SK-N-SH (cell line): Measurements from ENCODE around the gene MS4A15. TPM values are rescaled to one million over a fixed set of nuclear protein-coding genes. Genes with fewer than 3 reads are reported as not detected.

ENCODE experiments used
- CTCF ChIA-PET: fragments of 300-600, 350-600 bp; formaldehyde crosslinking; extraction: SDS; loops from one replicate; lab custom pipeline; 2021; lab: Yijun Ruan, JAX
- POLR2A ChIA-PET: fragments of 350-600 bp; sonication (Branson Sonifier 250); formaldehyde crosslinking; extraction: SDS; loops from one replicate; lab custom pipeline; 2020; ENCODE audit warnings: antibody characterized with exemption, inconsistent platforms; lab: Yijun Ruan, JAX
- DNase-seq: peaks from one replicate; pipeline ENCODE4 v3.0.0; 2012
- H2AFZ ChIP-seq: fragments of 200-600 bp; sonication (generic); 2 replicates; pipeline ENCODE4 v1.8.1; 2016; ENCODE audit warnings: antibody characterized with exemption, mild to moderate bottlenecking, low read depth
- H3F3A ChIP-seq: fragments of 200-600 bp; sonication (generic); replicated peaks from 2 replicates; pipeline ENCODE3; 2016; ENCODE audit warnings: antibody characterized with exemption, mild to moderate bottlenecking; ENCODE audit not compliant: insufficient read depth
- H3K27ac ChIP-seq, 2 experiments: fragments of 200-500 bp in 1 of 2; fragments of 200-600 bp in 1 of 2; sonication (Bioruptor generic) in 1 of 2; sonication (generic), shearing (Covaris generic) in 1 of 2; 2 replicates each; pipeline versions ENCODE4 v1.5.1 to v1.6.1; 2014 to 2016; ENCODE audit warnings: low read depth in 2 of 2, inconsistent platforms in 1 of 2, low read length in 1 of 2, mild to moderate bottlenecking in 1 of 2, mixed read lengths in 1 of 2
- H3K27me3 ChIP-seq: fragments of 200-600 bp; sonication (generic), shearing (Covaris generic); 2 replicates; pipeline ENCODE4 v1.6.1; 2016; ENCODE audit warnings: mixed run types; ENCODE audit not compliant: insufficient read depth
- H3K36me3 ChIP-seq, 2 experiments: fragments of 200-500 bp in 1 of 2; fragments of 200-600 bp in 1 of 2; sonication (Bioruptor generic) in 1 of 2; sonication (generic) in 1 of 2; replicated peaks in 1 of 2; 2 replicates each; pipeline versions ENCODE3 to v1.5.1; 2014 to 2016; ENCODE audit warnings: low read length in 1 of 2, mild to moderate bottlenecking in 1 of 2; ENCODE audit not compliant: insufficient read depth in 2 of 2, control insufficient read depth in 1 of 2
- H3K4me1 ChIP-seq, 2 experiments: fragments of 200-500 bp in 1 of 2; fragments of 200-600 bp in 1 of 2; sonication (Bioruptor generic) in 1 of 2; sonication (generic), shearing (Covaris generic) in 1 of 2; 2 replicates each; pipeline versions ENCODE4 v1.5.1 to v1.6.1; 2014 to 2016; ENCODE audit warnings: low read depth in 1 of 2, low read length in 1 of 2, mixed run types in 1 of 2; ENCODE audit not compliant: insufficient read depth in 2 of 2, control insufficient read depth in 1 of 2
- H3K4me2 ChIP-seq: fragments of 200-600 bp; sonication (generic), shearing (Covaris generic); 2 replicates; pipeline ENCODE4 v1.6.1; 2017; ENCODE audit warnings: mixed run types
- H3K4me3 ChIP-seq, 2 experiments: fragments of 200-500 bp in 1 of 2; fragments of 200-600 bp in 1 of 2; sonication (Bioruptor generic) in 1 of 2; sonication (generic), shearing (Covaris generic) in 1 of 2; 2 replicates each; pipeline versions ENCODE4 v1.5.1 to v1.8.1; 2014 to 2016; ENCODE audit warnings: low read depth in 2 of 2, inconsistent platforms in 1 of 2, low read length in 1 of 2, mild to moderate bottlenecking in 1 of 2, mixed read lengths in 1 of 2, moderate library complexity in 1 of 2
- H3K79me2 ChIP-seq: fragments of 200-600 bp; sonication (generic); 2 replicates; pipeline ENCODE4 v1.8.1; 2017; ENCODE audit warnings: mild to moderate bottlenecking; ENCODE audit not compliant: insufficient read depth
- H3K9ac ChIP-seq: fragments of 200-600 bp; sonication (generic); 2 replicates; pipeline ENCODE4 v1.6.1; 2017; ENCODE audit warnings: mixed run types
- H3K9me2 ChIP-seq: fragments of 200-600 bp; sonication (generic); 2 replicates; pipeline ENCODE4 v1.6.1; 2017; ENCODE audit warnings: mixed run types
- H3K9me3 ChIP-seq: fragments of 200-600 bp; sonication (generic); 2 replicates; pipeline ENCODE4 v1.6.1; 2017; ENCODE audit warnings: mixed run types, mild to moderate bottlenecking, moderate library complexity
- H4K20me1 ChIP-seq: fragments of 200-600 bp; sonication (generic); 2 replicates; pipeline ENCODE4 v1.6.1; 2017; ENCODE audit warnings: mild to moderate bottlenecking, mixed run types; ENCODE audit not compliant: insufficient read depth
- CTCF ChIP-seq: fragments of 200-600 bp; sonication (generic); IDR thresholded peaks from 2 replicates; pipeline ENCODE4 v1.6.1; 2017; ENCODE audit warnings: antibody characterized with exemption, mild to moderate bottlenecking, moderate library complexity
- EP300 ChIP-seq, 2 experiments: IDR thresholded peaks; 2 replicates each; pipeline versions ENCODE4 v1.4.0 to v1.6.1; 2012; ENCODE audit warnings: borderline replicate concordance in 1 of 2, low read depth in 1 of 2, low read length in 1 of 2
- FOSL2 ChIP-seq: IDR thresholded peaks from 2 replicates; pipeline ENCODE4 v1.4.0; 2012; ENCODE audit warnings: low read depth, mild to moderate bottlenecking, moderate library complexity, borderline replicate concordance
- IRF3 ChIP-seq: fragments of 150-350 bp; IDR thresholded peaks from 2 replicates; pipeline ENCODE4 v1.6.1; 2016; ENCODE audit warnings: mild to moderate bottlenecking, low read depth, low read length
- NFIC ChIP-seq: IDR thresholded peaks from 2 replicates; pipeline ENCODE4 v1.4.0; 2012; ENCODE audit warnings: borderline replicate concordance
- PBX3 ChIP-seq: IDR thresholded peaks from 2 replicates; pipeline ENCODE4; 2012
- POLR2AphosphoS5 ChIP-seq: IDR thresholded peaks from 2 replicates; pipeline ENCODE4 v1.6.1; 2012; ENCODE audit warnings: low read depth, low read length
- RCOR1 ChIP-seq: fragments of 150-350 bp; IDR thresholded peaks from 2 replicates; pipeline ENCODE4 v1.6.1; 2017; ENCODE audit warnings: antibody characterized with exemption, low read length
- REST ChIP-seq: IDR thresholded peaks from 2 replicates; pipeline ENCODE4 v1.6.1; 2012; ENCODE audit warnings: mild to moderate bottlenecking, low read depth, low read length, moderate library complexity
- TCF12 ChIP-seq: IDR thresholded peaks from 2 replicates; pipeline ENCODE4 v1.4.0; 2012
- TEAD4 ChIP-seq: IDR thresholded peaks from 2 replicates; pipeline ENCODE4 v1.4.0; 2012; ENCODE audit warnings: mild to moderate bottlenecking, borderline replicate concordance; ENCODE audit not compliant: insufficient read depth
- ZBTB33 ChIP-seq: IDR thresholded peaks from 2 replicates; pipeline ENCODE4 v1.4.0; 2012; ENCODE audit warnings: low read depth, borderline replicate concordance
- WGBS: methylation state at CpG from one replicate; pipeline ENCODE4 v1.1.6; 2017; ENCODE audit warnings: low lambda C conversion rate; 5-methylcytosine and 5-hydroxymethylcytosine counted together
- polyA plus RNA-seq, 3 experiments: library from polyadenylated mRNA; depleted of rRNA; stranded (reverse); fragments of >200 nt; gene quantifications; 2 replicates each; pipeline ENCODE4 v1.2.3, GENCODE V29; 2012

Gene MS4A15
- polyA plus RNA-seq, 1 of the 3 experiments (the other 2 are of a cell fraction) = not detected

GRCh38 chr11:60782393-60783140 is 25.9 kb downstream of the MS4A15 start:
- no peak overlapping the region for H3K4me3 ChIP-seq
- no peak overlapping the region for H3K27ac ChIP-seq
- no peaks in the 10 kb centered on the region for H3K36me3 ChIP-seq
- DNase-seq = no peak
- 19% methylated on average over 12 of the region's 12 CpGs for WGBS
- no peaks in the 10 kb centered on the region for H3K9me3 ChIP-seq
- no peaks in the 10 kb centered on the region for H3K27me3 ChIP-seq
- H3K9ac ChIP-seq = no peak overlapping the region
- POLR2A ChIA-PET = no interaction called here
- H3K79me2 ChIP-seq = no peaks in the 10 kb centered on the region
- no peak overlapping the region for H3K4me2 ChIP-seq
- no peaks in the 10 kb centered on the region for H4K20me1 ChIP-seq
- H3K4me1 ChIP-seq = no peaks in the 10 kb centered on the region
- TF ChIP-seq NFIC (no peak), ZBTB33 (no peak), TEAD4 (no peak), TCF12 (no peak), IRF3 (no peak), RCOR1 (no peak), POLR2AphosphoS5 (no peak), PBX3 (no peak), EP300 (IDR thresholded peaks at IDR 0.05; ENCODE audit: borderline replicate concordance in 1 of 2, low read depth in 1 of 2, low read length in 1 of 2) (no peak), CTCF (no peak), REST (no peak), FOSL2 (no peak)
- no peaks in the 10 kb centered on the region for H3F3A ChIP-seq
- H3K9me2 ChIP-seq = no peaks in the 10 kb centered on the region
- CTCF ChIA-PET = interaction anchor here (0.9 to 1.9 kb wide), 2 partner anchors 19 to 105 kb away, joined by 3 to 8 read pairs; no protein-coding TSS in a partner anchor
- no peak overlapping the region for H2AFZ ChIP-seq
